Measurements from ENCODE around the gene ZNF414.

DNA sequence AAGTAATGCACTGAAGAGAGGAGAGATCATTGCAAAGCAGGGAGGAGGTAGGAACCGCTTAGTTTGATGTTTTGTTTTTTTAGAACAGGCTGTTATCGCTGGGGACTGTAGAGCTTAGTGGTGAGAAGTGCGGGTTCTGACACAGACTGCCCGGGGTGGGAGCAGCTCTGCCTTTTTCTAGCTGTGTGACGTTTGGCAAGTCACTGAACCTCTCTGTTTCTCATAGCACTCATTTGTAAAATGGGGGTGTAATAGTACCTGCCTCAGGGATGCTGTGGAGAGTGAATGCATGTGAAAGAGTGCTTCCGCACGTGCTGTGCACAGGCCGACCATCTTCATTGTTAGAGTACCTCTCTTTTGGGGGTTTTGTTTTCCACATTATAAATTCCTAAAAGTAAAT lies 30.8 kb downstream of the ZNF414 start:
- TF ChIP-seq EZH2phosphoT487 (IDR thresholded peaks at IDR 0.05; ENCODE audit: insufficient read depth, low read depth) (no peak), EZH2 (IDR thresholded peaks at IDR 0.05; ENCODE audit: insufficient read depth, poor library complexity, severe bottlenecking) (no peak)
